ENCODE measurements around the gene SNX21. TPM values are rescaled to one million over a fixed set of nuclear protein-coding genes. Genes with fewer than 3 reads are reported as not detected.

Gene SNX21
- total RNA-seq, 4 donors from 2014 or later = 56.5 to 145 (median 63.2) TPM

GRCh38 chr20:45835825-45836224 is 2.2 kb downstream of the SNX21 start:
- Histone ChIP-seq H3K9me3 (no peaks in the 10 kb centered on the region), H3K27ac (peak overlapping the region; percentile 93 to 96), H3K27me3 (no peaks in the 10 kb centered on the region), H3K36me3 (no peaks in the 10 kb centered on the region), H3K4me1 (peaks cover 9 to 13% of the 10 kb centered on the region in 2 donors), H3K4me3 (peak overlapping the region; percentile 54 to 83)
- DNase-seq = peak in 1 of 2 donors; percentile 50
- TF ChIP-seq POLR2A (IDR thresholded peaks at IDR 0.05) (no peak), CTCF (IDR thresholded peaks at IDR 0.05) (no peak)
- intact Hi-C loops (cut with DNase I; ENCODE audit: low total_unique reads) = no loop called here

- Histone ChIP-seq H3K4me1 (peaks cover 9 to 11% of the 10 kb centered on the region in 2 donors), H3K9me3 (no peaks in the 10 kb centered on the region), H3K36me3 (no peaks in the 10 kb centered on the region), H3K4me3 (no peak overlapping the region), H3K27me3 (no peaks in the 10 kb centered on the region), H3K27ac (peak overlapping the region; percentile 2 to 93)
- no peak for DNase-seq
- intact Hi-C loops (cut with DNase I; ENCODE audit: low total_unique reads) = no loop called here
- TF ChIP-seq POLR2A (IDR thresholded peaks at IDR 0.05) (no peak), CTCF (IDR thresholded peaks at IDR 0.05) (no peak)
These were observed 3.2 kb downstream of the SNX21 start for GRCh38 chr20:45836841-45837240.

GRCh38 chr20:45840700-45841198 is 7.2 kb downstream of the SNX21 start:
- DNase-seq = no peak
- no peaks in the 10 kb centered on the region for H3K27me3 ChIP-seq
- H3K4me1 ChIP-seq = peaks cover 0 to 13% of the 10 kb centered on the region in 2 donors
- intact Hi-C loops (cut with DNase I; ENCODE audit: low total_unique reads) = no loop called here
- H3K36me3 ChIP-seq = no peaks in the 10 kb centered on the region
- TF ChIP-seq CTCF (IDR thresholded peaks at IDR 0.05) = no peak
- TF ChIP-seq POLR2A (IDR thresholded peaks at IDR 0.05) = no peak
- no peaks in the 10 kb centered on the region for H3K9me3 ChIP-seq
- H3K27ac ChIP-seq = peak overlapping the region in 1 of 2 donors; percentile 58
- H3K4me3 ChIP-seq = no peak overlapping the region

GRCh38 chr20:45841407-45842129 is 8.0 kb downstream of the SNX21 start:
- peak overlapping the region; percentile 58 to 69 for H3K27ac ChIP-seq
- no peak for DNase-seq
- intact Hi-C loops (cut with DNase I; ENCODE audit: low total_unique reads) = no loop called here

More at GRCh38 chr20:45841407-45842129, 8.0 kb downstream of the SNX21 start:
- TF ChIP-seq CTCF (IDR thresholded peaks at IDR 0.05) (no peak), POLR2A (IDR thresholded peaks at IDR 0.05) (no peak)
- Histone ChIP-seq H3K4me1 (peaks cover 0 to 12% of the 10 kb centered on the region in 2 donors), H3K36me3 (no peaks in the 10 kb centered on the region), H3K9me3 (no peaks in the 10 kb centered on the region), H3K4me3 (no peak overlapping the region), H3K27me3 (no peaks in the 10 kb centered on the region)

All from uterus (tissue), 4 donors.